Body of pancreas (tissue), 4 donors: ENCODE measurements around the gene ARHGAP24.

ENCODE experiments used
- POLR2A ChIP-seq, 3 donors: fragments of 450-650 bp; IDR thresholded peaks; one replicate each; pipeline ENCODE4 v1.6.1; 2016; ENCODE audit warnings: antibody characterized with exemption in 3 of 3, mild to moderate bottlenecking in 2 of 3
- TF ChIP-seq, protein P1 (sequence below), 7 experiments: fragments of 450-650 bp in 4 of 7; fragments of 200-600 bp in 3 of 7; sonication (generic) in 3 of 7; IDR thresholded peaks; one replicate each; pipeline ENCODE4 v1.5.1; 2016 to 2019; ENCODE audit warnings: antibody characterized with exemption in 7 of 7

- TF ChIP-seq, protein P1, sequence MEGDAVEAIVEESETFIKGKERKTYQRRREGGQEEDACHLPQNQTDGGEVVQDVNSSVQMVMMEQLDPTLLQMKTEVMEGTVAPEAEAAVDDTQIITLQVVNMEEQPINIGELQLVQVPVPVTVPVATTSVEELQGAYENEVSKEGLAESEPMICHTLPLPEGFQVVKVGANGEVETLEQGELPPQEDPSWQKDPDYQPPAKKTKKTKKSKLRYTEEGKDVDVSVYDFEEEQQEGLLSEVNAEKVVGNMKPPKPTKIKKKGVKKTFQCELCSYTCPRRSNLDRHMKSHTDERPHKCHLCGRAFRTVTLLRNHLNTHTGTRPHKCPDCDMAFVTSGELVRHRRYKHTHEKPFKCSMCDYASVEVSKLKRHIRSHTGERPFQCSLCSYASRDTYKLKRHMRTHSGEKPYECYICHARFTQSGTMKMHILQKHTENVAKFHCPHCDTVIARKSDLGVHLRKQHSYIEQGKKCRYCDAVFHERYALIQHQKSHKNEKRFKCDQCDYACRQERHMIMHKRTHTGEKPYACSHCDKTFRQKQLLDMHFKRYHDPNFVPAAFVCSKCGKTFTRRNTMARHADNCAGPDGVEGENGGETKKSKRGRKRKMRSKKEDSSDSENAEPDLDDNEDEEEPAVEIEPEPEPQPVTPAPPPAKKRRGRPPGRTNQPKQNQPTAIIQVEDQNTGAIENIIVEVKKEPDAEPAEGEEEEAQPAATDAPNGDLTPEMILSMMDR (IDR thresholded peaks at IDR 0.05): no peak
- no peak for TF ChIP-seq POLR2A (IDR thresholded peaks at IDR 0.05)
These were observed 47.3 kb downstream of the ARHGAP24 start for GRCh38 chr4:85522277-85522676.
